Progenitor cell of endocrine pancreas (in vitro differentiated cells): ENCODE measurements around the gene POLR2F. TPM values are rescaled to one million over a fixed set of nuclear protein-coding genes. Genes with fewer than 3 reads are reported as not detected.

Experiments
- DNase-seq: peaks from one replicate; pipeline ENCODE4 v3.0.0; 2021; ENCODE audit warnings: low spot score; ENCODE audit not compliant: unreplicated experiment
- H3K27ac Mint-ChIP-seq: 2 replicates; pipeline ENCODE4 v1.8.0; 2021; ENCODE audit warnings: mild to moderate bottlenecking, moderate library complexity, mixed read lengths
- H3K27me3 Mint-ChIP-seq: 2 replicates; pipeline ENCODE4 v1.8.0; 2021; ENCODE audit warnings: mixed read lengths
- H3K36me3 Mint-ChIP-seq: 2 replicates; pipeline ENCODE4 v1.8.0; 2022; ENCODE audit warnings: mixed read lengths; ENCODE audit not compliant: insufficient read depth
- H3K4me1 Mint-ChIP-seq: 2 replicates; pipeline ENCODE4 v1.8.0; 2021; ENCODE audit warnings: low read depth, mixed read lengths
- H3K4me3 Mint-ChIP-seq: 2 replicates; pipeline ENCODE4 v1.8.0; 2021; ENCODE audit warnings: low read depth, mild to moderate bottlenecking, moderate library complexity, mixed read lengths
- H3K9me3 Mint-ChIP-seq: 2 replicates; pipeline ENCODE4 v1.8.0; 2021; ENCODE audit warnings: low read depth, mixed read lengths
- total RNA-seq: library from RNA; stranded (reverse); gene quantifications from 2 replicates; pipeline ENCODE4 v1.2.1, GENCODE V29; 2021
- TF ChIP-seq, protein P1 (sequence below): fragments of 200-600 bp; sonication (generic); IDR thresholded peaks from one replicate; pipeline ENCODE4 v1.5.0; 2021; ENCODE audit warnings: antibody characterized with exemption, mild to moderate bottlenecking; ENCODE audit not compliant: unreplicated experiment

The POLR2F gene
- total RNA-seq, 1 donor from 2014 or later = 83.1 TPM

DNA sequence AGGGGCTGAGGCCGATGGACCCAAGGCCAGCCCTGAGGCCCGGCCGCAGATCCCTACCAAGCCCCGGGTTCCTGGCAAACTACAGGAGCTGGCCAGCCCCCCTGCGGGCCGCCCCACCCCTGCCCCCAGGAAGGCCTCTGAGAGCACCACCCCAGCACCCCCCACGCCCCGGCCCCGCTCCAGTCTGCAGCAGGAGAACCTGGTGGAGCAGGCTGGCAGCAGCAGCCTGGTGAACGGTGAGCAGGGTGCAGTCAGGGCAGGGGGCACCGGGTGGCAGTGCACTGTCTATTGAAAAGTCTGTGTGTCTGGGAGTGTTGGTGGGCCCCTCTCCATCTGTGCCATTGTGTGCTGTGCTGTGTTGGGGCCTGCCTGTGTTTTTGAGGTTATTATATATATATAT lies 31.3 kb upstream of the POLR2F start:
- peaks cover 9% of the 10 kb centered on the region for H3K36me3 Mint-ChIP-seq
- DNase-seq = no peak
- no peaks in the 10 kb centered on the region for H3K27me3 Mint-ChIP-seq
- H3K9me3 Mint-ChIP-seq = no peaks in the 10 kb centered on the region
- no peak overlapping the region for H3K27ac Mint-ChIP-seq
- H3K4me1 Mint-ChIP-seq = peaks cover 7% of the 10 kb centered on the region
- H3K4me3 Mint-ChIP-seq = no peak overlapping the region
- TF ChIP-seq, protein P1, sequence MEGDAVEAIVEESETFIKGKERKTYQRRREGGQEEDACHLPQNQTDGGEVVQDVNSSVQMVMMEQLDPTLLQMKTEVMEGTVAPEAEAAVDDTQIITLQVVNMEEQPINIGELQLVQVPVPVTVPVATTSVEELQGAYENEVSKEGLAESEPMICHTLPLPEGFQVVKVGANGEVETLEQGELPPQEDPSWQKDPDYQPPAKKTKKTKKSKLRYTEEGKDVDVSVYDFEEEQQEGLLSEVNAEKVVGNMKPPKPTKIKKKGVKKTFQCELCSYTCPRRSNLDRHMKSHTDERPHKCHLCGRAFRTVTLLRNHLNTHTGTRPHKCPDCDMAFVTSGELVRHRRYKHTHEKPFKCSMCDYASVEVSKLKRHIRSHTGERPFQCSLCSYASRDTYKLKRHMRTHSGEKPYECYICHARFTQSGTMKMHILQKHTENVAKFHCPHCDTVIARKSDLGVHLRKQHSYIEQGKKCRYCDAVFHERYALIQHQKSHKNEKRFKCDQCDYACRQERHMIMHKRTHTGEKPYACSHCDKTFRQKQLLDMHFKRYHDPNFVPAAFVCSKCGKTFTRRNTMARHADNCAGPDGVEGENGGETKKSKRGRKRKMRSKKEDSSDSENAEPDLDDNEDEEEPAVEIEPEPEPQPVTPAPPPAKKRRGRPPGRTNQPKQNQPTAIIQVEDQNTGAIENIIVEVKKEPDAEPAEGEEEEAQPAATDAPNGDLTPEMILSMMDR = no peak

DNA sequence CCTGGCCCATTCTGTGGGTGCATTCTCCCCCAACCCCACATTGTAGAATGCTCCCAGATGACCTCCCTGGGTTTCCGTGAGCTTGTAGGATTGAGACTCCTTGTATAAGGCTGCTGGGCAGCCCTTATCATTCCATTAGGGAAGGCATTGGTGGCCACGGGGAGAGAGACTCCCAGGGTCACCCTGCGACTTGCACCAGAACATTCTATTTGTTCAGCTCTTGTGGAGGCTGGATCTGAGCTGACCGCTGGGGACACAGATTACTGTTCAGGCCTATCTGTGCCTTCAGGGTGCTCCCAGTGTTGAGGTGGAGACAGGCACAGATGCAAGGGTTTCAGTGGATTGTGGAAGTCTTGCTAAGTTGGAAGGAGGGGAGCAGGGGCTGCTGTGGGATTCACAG lies 29.6 kb upstream of the POLR2F start:
- Mint-ChIP-seq H3K4me1 (peaks cover 7% of the 10 kb centered on the region), H3K36me3 (peaks cover 13% of the 10 kb centered on the region), H3K4me3 (no peak overlapping the region), H3K27me3 (no peaks in the 10 kb centered on the region), H3K9me3 (no peaks in the 10 kb centered on the region), H3K27ac (no peak overlapping the region)
- no peak for DNase-seq
- TF ChIP-seq, protein P1 = no peak

DNA sequence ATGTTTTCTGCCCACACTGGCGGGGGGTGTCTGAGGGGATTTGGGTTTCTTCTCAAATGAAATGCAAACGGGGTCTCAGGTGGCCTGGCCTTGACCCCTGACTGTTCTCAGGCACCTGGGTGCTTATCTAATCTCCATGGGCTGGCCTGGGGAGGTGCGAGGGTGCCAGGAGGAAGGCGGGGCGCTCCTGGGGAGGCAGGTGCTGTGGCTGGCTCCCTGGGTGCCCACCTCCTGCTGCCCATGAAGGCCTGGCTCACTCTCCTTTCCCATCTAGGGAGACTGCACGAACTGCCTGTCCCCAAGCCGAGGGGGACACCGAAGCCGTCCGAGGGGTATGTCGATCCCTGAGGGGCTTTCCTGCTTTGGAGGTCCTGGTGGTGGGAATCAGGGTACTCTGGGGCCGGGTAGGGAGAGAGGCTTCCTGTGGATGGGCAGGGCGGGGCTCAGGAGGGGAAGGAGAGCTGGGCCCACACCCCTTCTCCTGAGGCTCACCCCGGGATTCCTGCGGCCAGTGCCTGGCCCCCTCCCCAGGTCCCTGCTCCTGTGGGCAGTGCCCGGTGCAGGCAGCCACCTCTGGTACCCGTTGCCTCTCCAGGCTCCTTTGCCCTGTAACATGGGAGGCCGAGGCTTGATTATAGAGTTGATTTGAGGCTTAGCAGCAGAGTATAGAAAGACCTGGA lies 29.0 kb upstream of the POLR2F start:
- Mint-ChIP-seq H3K36me3 (peaks cover 16% of the 10 kb centered on the region), H3K27ac (no peak overlapping the region), H3K4me3 (no peak overlapping the region), H3K9me3 (no peaks in the 10 kb centered on the region), H3K27me3 (no peaks in the 10 kb centered on the region), H3K4me1 (peaks cover 7% of the 10 kb centered on the region)
- TF ChIP-seq, protein P1 = no peak
- no peak for DNase-seq

DNA sequence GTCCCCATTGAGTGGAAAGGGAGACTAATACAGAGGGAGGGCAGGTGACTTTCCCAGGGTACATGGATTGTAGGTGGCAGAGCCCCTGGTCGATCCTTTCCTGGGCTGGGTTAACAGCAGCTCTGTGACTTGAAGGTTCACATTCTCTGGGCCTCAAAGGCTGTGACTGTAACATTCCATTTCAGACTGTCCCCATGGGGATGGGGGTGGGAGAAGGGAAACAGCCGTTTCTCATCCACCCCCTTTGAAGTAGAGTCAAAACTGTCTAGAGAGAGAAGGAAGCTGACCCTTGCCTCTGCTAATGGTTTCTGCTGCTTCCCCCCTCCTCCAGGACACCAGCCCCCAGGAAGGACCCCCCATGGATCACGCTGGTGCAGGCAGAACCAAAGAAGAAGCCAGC lies 28.2 kb upstream of the POLR2F start:
- DNase-seq = no peak
- peaks cover 7% of the 10 kb centered on the region for H3K4me1 Mint-ChIP-seq
- TF ChIP-seq, protein P1 = no peak
- H3K27me3 Mint-ChIP-seq = no peaks in the 10 kb centered on the region
- peaks cover 13% of the 10 kb centered on the region for H3K36me3 Mint-ChIP-seq
- no peak overlapping the region for H3K27ac Mint-ChIP-seq
- no peaks in the 10 kb centered on the region for H3K9me3 Mint-ChIP-seq
- no peak overlapping the region for H3K4me3 Mint-ChIP-seq

DNA sequence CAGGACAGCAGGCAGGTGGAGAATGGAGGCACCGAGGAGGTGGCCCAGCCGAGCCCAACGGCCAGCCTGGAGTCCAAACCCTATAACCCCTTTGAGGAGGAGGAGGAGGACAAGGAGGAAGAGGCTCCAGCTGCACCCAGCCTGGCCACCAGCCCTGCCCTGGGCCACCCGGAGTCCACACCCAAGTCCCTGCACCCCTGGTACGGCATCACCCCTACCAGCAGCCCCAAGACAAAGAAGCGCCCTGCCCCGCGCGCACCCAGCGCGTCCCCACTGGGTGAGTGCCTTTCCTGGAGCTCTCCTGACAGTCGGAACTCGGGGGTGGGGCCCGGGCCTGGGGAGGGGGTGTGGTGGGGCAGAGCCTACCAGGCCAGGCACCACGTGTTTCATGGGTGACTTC lies 27.7 kb upstream of the POLR2F start:
- Mint-ChIP-seq H3K4me3 (no peak overlapping the region), H3K36me3 (peaks cover 13% of the 10 kb centered on the region), H3K27me3 (no peaks in the 10 kb centered on the region), H3K4me1 (peaks cover 7% of the 10 kb centered on the region), H3K27ac (no peak overlapping the region), H3K9me3 (no peaks in the 10 kb centered on the region)
- TF ChIP-seq, protein P1 = no peak
- DNase-seq = no peak
